ENCODE data around the gene NELL1.

Gene NELL1

DNA sequence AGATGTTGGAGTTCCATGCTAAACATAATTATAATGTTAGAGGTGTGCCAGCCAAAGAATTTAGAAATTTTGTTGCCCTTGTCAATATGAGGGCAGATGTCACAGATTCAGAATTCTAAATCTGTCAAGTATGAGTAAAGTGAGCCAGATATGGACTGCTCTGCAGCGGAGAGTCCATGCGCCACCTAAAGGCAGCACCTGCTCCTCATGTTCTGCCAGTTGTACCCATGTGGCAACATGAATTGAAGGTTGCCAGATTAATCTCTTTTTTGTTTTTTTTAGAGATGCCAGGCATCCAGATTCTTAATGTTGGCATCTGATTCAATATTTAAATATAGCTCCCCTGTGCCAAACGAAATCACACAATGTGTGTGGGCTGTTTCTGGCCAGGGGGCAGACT, 844.9 kb downstream of the NELL1 start:
- ChIA-PET CTCF (no interaction called here), POLR2A (no interaction called here)
- peak; percentile 15 for DNase-seq (ENCODE audit: extremely low spot score)
- TF ChIP-seq FOXA1 (IDR thresholded peaks at IDR 0.05) (no peak), NFRKB (IDR thresholded peaks at IDR 0.05) (no peak), ZNF384 (IDR thresholded peaks at IDR 0.05) (no peak), BHLHE40 (IDR thresholded peaks at IDR 0.05; ENCODE audit: borderline replicate concordance) (no peak), SP1 (IDR thresholded peaks at IDR 0.05) (no peak), ELF4 (IDR thresholded peaks at IDR 0.05) (no peak)

DNA sequence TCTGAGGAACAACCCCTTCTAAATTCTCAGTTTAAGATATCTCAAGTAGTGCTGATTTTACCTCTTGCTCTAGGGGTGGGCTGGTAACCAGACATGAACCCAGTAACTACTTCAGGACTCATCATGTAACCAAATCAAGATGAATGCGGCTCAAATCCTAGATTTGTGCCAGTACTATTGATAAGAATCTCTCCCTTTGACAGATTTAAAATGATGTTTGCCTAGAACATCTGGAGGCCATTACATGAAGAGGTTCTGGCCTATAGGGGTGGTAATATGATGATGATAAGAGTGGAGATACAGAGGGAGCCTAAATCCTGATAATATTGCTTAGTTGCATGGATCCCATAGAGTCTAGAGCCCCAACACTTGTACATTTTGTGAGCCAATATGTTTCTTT, 850.9 kb downstream of the NELL1 start:
- ChIA-PET POLR2A (no interaction called here), CTCF (no interaction called here)
- DNase-seq (ENCODE audit: extremely low spot score), result no peak
- TF ChIP-seq SP1 (IDR thresholded peaks at IDR 0.05), result no peak
- TF ChIP-seq CTBP1 (IDR thresholded peaks at IDR 0.05; ENCODE audit: borderline replicate concordance), result no peak

DNA sequence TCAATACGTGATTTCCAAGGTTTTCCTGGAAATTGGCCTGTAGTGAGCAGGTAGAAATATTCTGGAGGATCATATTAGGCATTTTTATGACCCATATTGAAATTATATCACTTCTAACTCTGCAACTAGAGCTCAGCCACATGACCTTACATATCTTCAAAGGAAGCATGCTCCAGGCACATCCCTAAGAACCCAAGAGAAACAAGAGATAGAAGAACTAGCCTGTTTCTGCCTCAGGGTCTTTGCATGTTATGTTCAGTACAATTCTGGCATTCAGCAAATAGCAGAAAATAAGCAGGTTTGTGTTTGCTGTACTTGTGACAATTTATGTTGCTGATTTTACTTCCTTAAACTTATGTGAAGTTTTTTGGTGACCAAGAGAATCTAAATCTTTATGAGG, 859.8 kb downstream of the NELL1 start:
- ChIA-PET POLR2A (no interaction called here), CTCF (no interaction called here)
- no peak for TF ChIP-seq L3MBTL2 (conservative IDR thresholded peaks at IDR 0.05)
- no peak for DNase-seq (ENCODE audit: extremely low spot score)

DNA sequence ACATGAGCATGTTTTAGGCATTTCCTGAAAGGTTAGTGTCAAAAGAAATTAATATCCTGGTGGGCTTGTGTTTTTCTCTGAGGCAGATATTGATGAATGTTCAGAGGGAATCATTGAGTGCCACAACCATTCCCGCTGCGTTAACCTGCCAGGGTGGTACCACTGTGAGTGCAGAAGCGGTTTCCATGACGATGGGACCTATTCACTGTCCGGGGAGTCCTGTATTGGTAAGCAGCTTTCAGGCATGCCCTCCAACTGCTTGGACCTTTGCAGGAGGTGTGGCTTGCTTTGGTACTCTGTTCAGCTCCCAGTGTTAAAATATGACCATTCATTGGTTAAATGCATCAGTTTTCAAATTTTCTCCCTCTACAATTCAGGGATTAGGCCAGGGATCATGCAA, 864.9 kb downstream of the NELL1 start:
- ChIA-PET POLR2A (no interaction called here), CTCF (no interaction called here)
- no peak for DNase-seq (ENCODE audit: extremely low spot score)
- TF ChIP-seq FOXM1 (IDR thresholded peaks at IDR 0.05; ENCODE audit: borderline replicate concordance) (no peak), L3MBTL2 (conservative IDR thresholded peaks at IDR 0.05) (no peak), HDGF (IDR thresholded peaks at IDR 0.05; ENCODE audit: borderline replicate concordance) (no peak), ELF4 (IDR thresholded peaks at IDR 0.05) (no peak), BHLHE40 (IDR thresholded peaks at IDR 0.05; ENCODE audit: borderline replicate concordance) (no peak), ARNT (IDR thresholded peaks at IDR 0.05) (no peak), NFRKB (IDR thresholded peaks at IDR 0.05) (no peak), SUZ12 (IDR thresholded peaks at IDR 0.05) (no peak), CTBP1 (IDR thresholded peaks at IDR 0.05; ENCODE audit: borderline replicate concordance) (no peak), FOXK2 (IDR thresholded peaks at IDR 0.05) (no peak), LEF1 (IDR thresholded peaks at IDR 0.05; ENCODE audit: borderline replicate concordance) (no peak), SP1 (IDR thresholded peaks at IDR 0.05) (no peak)
- TF ChIP-seq, protein P1, sequence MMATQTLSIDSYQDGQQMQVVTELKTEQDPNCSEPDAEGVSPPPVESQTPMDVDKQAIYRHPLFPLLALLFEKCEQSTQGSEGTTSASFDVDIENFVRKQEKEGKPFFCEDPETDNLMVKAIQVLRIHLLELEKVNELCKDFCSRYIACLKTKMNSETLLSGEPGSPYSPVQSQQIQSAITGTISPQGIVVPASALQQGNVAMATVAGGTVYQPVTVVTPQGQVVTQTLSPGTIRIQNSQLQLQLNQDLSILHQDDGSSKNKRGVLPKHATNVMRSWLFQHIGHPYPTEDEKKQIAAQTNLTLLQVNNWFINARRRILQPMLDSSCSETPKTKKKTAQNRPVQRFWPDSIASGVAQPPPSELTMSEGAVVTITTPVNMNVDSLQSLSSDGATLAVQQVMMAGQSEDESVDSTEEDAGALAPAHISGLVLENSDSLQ (IDR thresholded peaks at IDR 0.05), result no peak

DNA sequence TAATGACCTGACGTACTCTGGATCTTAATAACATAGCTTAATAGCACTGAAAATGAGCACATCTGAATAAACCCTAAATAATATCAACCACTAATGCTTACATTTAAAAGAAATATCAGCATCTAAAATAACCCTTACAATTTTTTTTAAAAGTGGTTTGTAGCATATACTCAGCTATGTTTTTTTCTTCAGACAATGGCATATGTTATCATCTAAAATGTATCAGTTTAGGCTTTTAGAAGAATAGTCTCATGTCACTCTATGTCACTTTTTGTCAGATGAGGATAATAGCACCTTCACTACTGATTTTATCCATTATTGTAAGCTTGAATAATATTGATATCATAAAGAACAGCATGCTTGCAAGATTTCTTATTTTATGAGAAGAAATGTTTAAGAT, 868.6 kb downstream of the NELL1 start:
- POLR2A ChIA-PET, result no interaction called here

DNA sequence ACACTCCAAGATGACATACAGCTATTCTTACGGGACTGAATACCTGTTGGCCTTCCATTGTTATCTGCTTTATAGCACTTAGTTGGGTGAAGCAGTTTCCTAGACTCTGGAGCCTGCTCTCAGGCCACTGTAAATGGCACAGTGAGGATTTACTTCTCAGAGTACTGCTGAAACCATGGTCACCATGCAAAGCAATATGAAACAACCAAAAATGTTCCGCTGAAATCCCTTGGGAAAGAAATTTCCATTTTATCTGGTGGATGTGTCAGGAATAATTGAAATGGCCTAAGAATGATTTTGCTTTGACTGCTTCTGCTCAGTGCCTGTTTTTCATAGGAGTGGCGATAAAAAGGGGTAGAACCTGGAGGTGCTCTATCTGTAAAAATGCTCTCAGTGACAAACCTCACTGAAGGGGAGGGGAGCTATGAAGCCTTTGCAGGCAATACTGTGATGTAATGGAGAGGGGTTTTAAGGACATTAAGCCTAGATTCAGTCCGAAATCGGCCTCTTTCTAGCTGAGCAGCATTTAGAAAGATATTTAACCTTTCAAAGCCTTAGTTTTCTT, 871.9 kb downstream of the NELL1 start:
- ChIA-PET POLR2A (no interaction called here), CTCF (no interaction called here)
- TF ChIP-seq SUZ12 (IDR thresholded peaks at IDR 0.05) (no peak), FOXA1 (IDR thresholded peaks at IDR 0.05) (no peak)
- no peak for DNase-seq (ENCODE audit: extremely low spot score)

More for the DNA sequence above, 868.6 kb downstream of the NELL1 start:
- TF ChIP-seq ZNF384 (IDR thresholded peaks at IDR 0.05), result no peak
- no peak for TF ChIP-seq FOXK2 (IDR thresholded peaks at IDR 0.05)
- TF ChIP-seq NFRKB (IDR thresholded peaks at IDR 0.05), result no peak
- TF ChIP-seq BHLHE40 (IDR thresholded peaks at IDR 0.05; ENCODE audit: borderline replicate concordance), result no peak
- no peak for TF ChIP-seq LEF1 (IDR thresholded peaks at IDR 0.05; ENCODE audit: borderline replicate concordance)
- no peak for TF ChIP-seq CTBP1 (IDR thresholded peaks at IDR 0.05; ENCODE audit: borderline replicate concordance)
- TF ChIP-seq HDGF (IDR thresholded peaks at IDR 0.05; ENCODE audit: borderline replicate concordance), result no peak
- TF ChIP-seq FOXA1 (IDR thresholded peaks at IDR 0.05), result no peak
- TF ChIP-seq FOXM1 (IDR thresholded peaks at IDR 0.05; ENCODE audit: borderline replicate concordance), result no peak
- TF ChIP-seq, protein P1 (IDR thresholded peaks at IDR 0.05), result no peak
- TF ChIP-seq ELF4 (IDR thresholded peaks at IDR 0.05), result no peak
- no peak for TF ChIP-seq L3MBTL2 (conservative IDR thresholded peaks at IDR 0.05)
- TF ChIP-seq SP1 (IDR thresholded peaks at IDR 0.05), result no peak
- TF ChIP-seq ARNT (IDR thresholded peaks at IDR 0.05), result no peak
- TF ChIP-seq SUZ12 (IDR thresholded peaks at IDR 0.05), result no peak
- TF ChIP-seq TARDBP (IDR thresholded peaks at IDR 0.05), result no peak
- no peak for DNase-seq (ENCODE audit: extremely low spot score)
- CTCF ChIA-PET, result no interaction called here

DNA sequence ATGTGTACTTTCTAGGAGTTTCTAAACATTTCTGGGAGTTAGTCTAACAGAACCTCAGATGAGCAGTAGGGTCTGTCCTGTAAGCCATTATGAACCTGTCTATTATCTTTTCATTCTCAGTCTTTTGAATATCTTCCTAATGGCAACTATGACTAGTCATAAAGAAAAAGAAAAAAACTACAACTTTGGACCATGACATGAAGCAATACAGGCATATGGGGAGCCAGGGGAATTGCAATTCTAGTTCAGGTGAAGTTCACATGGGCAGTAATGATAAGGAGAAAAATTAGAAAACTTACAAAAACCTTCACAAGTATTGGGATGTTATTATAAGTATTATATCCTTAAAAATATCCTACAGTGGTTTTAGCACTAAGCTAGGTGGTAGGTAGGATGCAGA, 874.5 kb downstream of the NELL1 start:
- POLR2A ChIA-PET, result no interaction called here
- TF ChIP-seq BHLHE40 (IDR thresholded peaks at IDR 0.05; ENCODE audit: borderline replicate concordance), result no peak
- TF ChIP-seq FOXA1 (IDR thresholded peaks at IDR 0.05), result no peak
- no peak for TF ChIP-seq ARNT (IDR thresholded peaks at IDR 0.05)
- no peak for TF ChIP-seq HDGF (IDR thresholded peaks at IDR 0.05; ENCODE audit: borderline replicate concordance)
- TF ChIP-seq SP1 (IDR thresholded peaks at IDR 0.05), result no peak
- no peak for TF ChIP-seq NFRKB (IDR thresholded peaks at IDR 0.05)
- no peak for TF ChIP-seq L3MBTL2 (conservative IDR thresholded peaks at IDR 0.05)
- no peak for DNase-seq (ENCODE audit: extremely low spot score)
- CTCF ChIA-PET, result no interaction called here

DNA sequence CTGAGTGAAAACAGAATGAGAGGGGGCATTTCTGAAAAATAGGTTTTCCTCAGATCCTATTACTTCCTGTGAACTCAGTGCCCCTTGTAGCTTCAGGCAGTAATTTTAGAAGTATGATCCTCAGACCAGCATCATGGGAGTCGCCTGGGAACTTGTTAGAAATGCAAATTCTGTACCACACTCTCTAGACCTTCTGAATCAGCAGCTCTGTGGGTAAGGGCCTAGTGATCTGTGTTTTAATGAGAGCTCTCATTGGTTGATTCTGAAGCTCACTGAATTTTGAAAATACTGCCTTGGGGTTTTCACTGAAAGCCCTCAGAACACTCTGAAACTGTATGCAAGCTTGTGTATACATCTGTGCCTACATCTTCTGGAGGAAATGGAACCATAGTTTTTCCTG, 876.3 kb downstream of the NELL1 start:
- CTCF ChIA-PET, result no interaction called here
- no peak for DNase-seq (ENCODE audit: extremely low spot score)
- POLR2A ChIA-PET, result no interaction called here
- TF ChIP-seq FOXA1 (IDR thresholded peaks at IDR 0.05) (no peak), FOXM1 (IDR thresholded peaks at IDR 0.05; ENCODE audit: borderline replicate concordance) (no peak), NFRKB (IDR thresholded peaks at IDR 0.05) (no peak), BHLHE40 (IDR thresholded peaks at IDR 0.05; ENCODE audit: borderline replicate concordance) (no peak), LEF1 (IDR thresholded peaks at IDR 0.05; ENCODE audit: borderline replicate concordance) (no peak), ARNT (IDR thresholded peaks at IDR 0.05) (no peak), TARDBP (IDR thresholded peaks at IDR 0.05) (no peak), SP1 (IDR thresholded peaks at IDR 0.05) (no peak), L3MBTL2 (conservative IDR thresholded peaks at IDR 0.05) (no peak), CTBP1 (IDR thresholded peaks at IDR 0.05; ENCODE audit: borderline replicate concordance) (no peak), FOXK2 (IDR thresholded peaks at IDR 0.05) (no peak), HDGF (IDR thresholded peaks at IDR 0.05; ENCODE audit: borderline replicate concordance) (no peak), ZNF384 (IDR thresholded peaks at IDR 0.05) (no peak), SUZ12 (IDR thresholded peaks at IDR 0.05) (no peak)
- TF ChIP-seq, protein P1 (IDR thresholded peaks at IDR 0.05), result no peak

Data from HEK293T (cell line).